Caco-2 (cell line): ENCODE measurements around the gene TENM3. TPM values are rescaled to one million over a fixed set of nuclear protein-coding genes. Genes with fewer than 3 reads are reported as not detected.
A peak's percentile ranks its signal among the peaks of the same experiment; 100 is the strongest.

Experiments
- BruUV-seq: library from RNA; stranded (reverse); fragments of 400-500 nt; replicated peaks from 2 replicates; lab custom pipeline; 2021; lab: Mats Ljungman, UMichigan
- CTCF ChIA-PET: fragments of 300-600 bp; sonication (Branson Sonifier 250); formaldehyde crosslinking; loops from one replicate; lab custom pipeline; 2022; ENCODE audit warnings: antibody characterized with exemption; lab: Charles Lee
- POLR2A ChIA-PET: fragments of 300-600 bp; sonication (Branson Sonifier 250); formaldehyde crosslinking; loops from one replicate; lab custom pipeline; 2022; ENCODE audit warnings: antibody characterized with exemption; lab: Charles Lee
- DNase-seq, 2 experiments: peaks; one replicate each; pipeline versions ENCODE4 v3.0.0 to v3.0.0-alpha.2; 2020 to 2022
- H3K27me3 ChIP-seq: replicated peaks from 2 replicates; pipeline ENCODE4 v1.6.0; 2011; ENCODE audit warnings: low read length; ENCODE audit not compliant: control insufficient read depth, insufficient read depth
- H3K36me3 ChIP-seq: 2 replicates; pipeline ENCODE4 v1.5.1; 2011; ENCODE audit warnings: low read length; ENCODE audit not compliant: control insufficient read depth, insufficient read depth
- H3K4me1 ChIP-seq: fragments of 250-450 bp; sonication (Bioruptor Pico); 2 replicates; pipeline ENCODE4 v1.5.1; 2020; ENCODE audit warnings: mild to moderate bottlenecking
- H3K4me3 ChIP-seq: 2 replicates; pipeline ENCODE4 v1.5.1; 2011; ENCODE audit warnings: low read depth, mild to moderate bottlenecking, control low read depth, low read length
- H3K9me3 ChIP-seq: fragments of 250-450 bp; sonication (Bioruptor Pico); 2 replicates; pipeline ENCODE4 v1.5.1; 2020; ENCODE audit warnings: mild to moderate bottlenecking, moderate library complexity
- H3K27ac Mint-ChIP-seq: one replicate; pipeline ENCODE4 v1.8.0; 2022; ENCODE audit warnings: mixed read lengths; ENCODE audit not compliant: unreplicated experiment
- H3K27me3 Mint-ChIP-seq: one replicate; pipeline ENCODE4 v1.8.0; 2022; ENCODE audit warnings: mixed read lengths; ENCODE audit not compliant: insufficient read depth, unreplicated experiment
- H3K36me3 Mint-ChIP-seq: one replicate; pipeline ENCODE4 v1.8.0; 2022; ENCODE audit warnings: mild to moderate bottlenecking, mixed read lengths; ENCODE audit not compliant: insufficient read depth, unreplicated experiment
- H3K4me1 Mint-ChIP-seq: one replicate; pipeline ENCODE4 v1.8.0; 2022; ENCODE audit warnings: low read depth, mixed read lengths; ENCODE audit not compliant: unreplicated experiment
- H3K4me3 Mint-ChIP-seq: one replicate; pipeline ENCODE4 v1.8.0; 2022; ENCODE audit warnings: mild to moderate bottlenecking, moderate library complexity, mixed read lengths; ENCODE audit not compliant: unreplicated experiment
- H3K9me3 Mint-ChIP-seq: one replicate; pipeline ENCODE4 v1.8.0; 2022; ENCODE audit warnings: mixed read lengths; ENCODE audit not compliant: unreplicated experiment
- intact Hi-C: fragments of 100-400 bp; cut with micrococcal nuclease; formaldehyde crosslinking; loops from one replicate; pipeline ENCODE4 v1.10.0; 2022; ENCODE audit not compliant: unreplicated experiment
- total RNA-seq: library from RNA; stranded (reverse); gene quantifications from 2 replicates; pipeline ENCODE4 v1.2.3, GENCODE V29; 2022
- TF ChIP-seq, protein P1 (sequence below), 2 experiments: fragments of 200-600 bp in 1 of 2; IDR thresholded peaks; 1 replicate in 1 of 2; 2 replicates in 1 of 2; pipeline versions ENCODE4 v1.5.1 to v1.8.0; 2011 to 2022; ENCODE audit warnings: antibody characterized with exemption in 1 of 2, control low read depth in 1 of 2, inconsistent platforms in 1 of 2, low read depth in 1 of 2, low read length in 1 of 2, mild to moderate bottlenecking in 1 of 2, moderate library complexity in 1 of 2; ENCODE audit not compliant: insufficient read depth in 1 of 2, severe bottlenecking in 1 of 2, unreplicated experiment in 1 of 2

Gene TENM3
- total RNA-seq, 1 experiment from 2014 or later: 94.7 TPM

DNA sequence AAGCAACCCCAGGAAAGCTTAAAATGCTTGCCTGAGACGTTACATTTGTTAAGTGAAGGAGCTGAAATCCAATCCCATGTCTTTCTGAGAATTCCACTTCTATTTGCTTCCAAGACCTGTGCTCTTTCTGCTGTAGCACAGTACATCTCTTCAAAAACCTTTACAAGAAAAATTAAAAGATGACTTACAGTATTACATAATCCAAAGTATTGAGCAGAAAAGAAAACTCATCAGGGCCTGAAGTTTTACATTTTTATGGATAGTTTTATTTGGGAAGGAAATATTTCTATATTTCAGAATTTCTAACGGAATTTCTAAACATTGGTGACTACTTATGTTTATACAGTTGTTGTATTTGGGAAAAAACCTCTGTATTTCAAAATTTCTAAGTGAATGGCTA lies 276.3 kb downstream of the TENM3 start:
- no peaks in the 10 kb centered on the region for H3K9me3 ChIP-seq
- POLR2A ChIA-PET: no interaction called here
- CTCF ChIA-PET: no interaction called here
- no TSS peak for BruUV-seq
- no peaks in the 10 kb centered on the region for H3K27me3 Mint-ChIP-seq
- no peaks in the 10 kb centered on the region for H3K36me3 ChIP-seq
- H3K27me3 ChIP-seq: no peaks in the 10 kb centered on the region
- H3K4me3 Mint-ChIP-seq: no peak overlapping the region
- H3K4me1 Mint-ChIP-seq: no peaks in the 10 kb centered on the region
- intact Hi-C loops: no loop called here
- no peak overlapping the region for H3K4me3 ChIP-seq
- no peaks in the 10 kb centered on the region for H3K4me1 ChIP-seq
- TF ChIP-seq, protein P1, sequence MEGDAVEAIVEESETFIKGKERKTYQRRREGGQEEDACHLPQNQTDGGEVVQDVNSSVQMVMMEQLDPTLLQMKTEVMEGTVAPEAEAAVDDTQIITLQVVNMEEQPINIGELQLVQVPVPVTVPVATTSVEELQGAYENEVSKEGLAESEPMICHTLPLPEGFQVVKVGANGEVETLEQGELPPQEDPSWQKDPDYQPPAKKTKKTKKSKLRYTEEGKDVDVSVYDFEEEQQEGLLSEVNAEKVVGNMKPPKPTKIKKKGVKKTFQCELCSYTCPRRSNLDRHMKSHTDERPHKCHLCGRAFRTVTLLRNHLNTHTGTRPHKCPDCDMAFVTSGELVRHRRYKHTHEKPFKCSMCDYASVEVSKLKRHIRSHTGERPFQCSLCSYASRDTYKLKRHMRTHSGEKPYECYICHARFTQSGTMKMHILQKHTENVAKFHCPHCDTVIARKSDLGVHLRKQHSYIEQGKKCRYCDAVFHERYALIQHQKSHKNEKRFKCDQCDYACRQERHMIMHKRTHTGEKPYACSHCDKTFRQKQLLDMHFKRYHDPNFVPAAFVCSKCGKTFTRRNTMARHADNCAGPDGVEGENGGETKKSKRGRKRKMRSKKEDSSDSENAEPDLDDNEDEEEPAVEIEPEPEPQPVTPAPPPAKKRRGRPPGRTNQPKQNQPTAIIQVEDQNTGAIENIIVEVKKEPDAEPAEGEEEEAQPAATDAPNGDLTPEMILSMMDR (IDR thresholded peaks at IDR 0.05; ENCODE audit: insufficient read depth in 1 of 2, low read depth in 1 of 2, low read length in 1 of 2, severe bottlenecking in 1 of 2, unreplicated experiment in 1 of 2): no peak
- no peak overlapping the region for H3K27ac Mint-ChIP-seq
- no peaks in the 10 kb centered on the region for H3K9me3 Mint-ChIP-seq
- DNase-seq: no peak
- peaks cover 7% of the 10 kb centered on the region for H3K36me3 Mint-ChIP-seq

DNA sequence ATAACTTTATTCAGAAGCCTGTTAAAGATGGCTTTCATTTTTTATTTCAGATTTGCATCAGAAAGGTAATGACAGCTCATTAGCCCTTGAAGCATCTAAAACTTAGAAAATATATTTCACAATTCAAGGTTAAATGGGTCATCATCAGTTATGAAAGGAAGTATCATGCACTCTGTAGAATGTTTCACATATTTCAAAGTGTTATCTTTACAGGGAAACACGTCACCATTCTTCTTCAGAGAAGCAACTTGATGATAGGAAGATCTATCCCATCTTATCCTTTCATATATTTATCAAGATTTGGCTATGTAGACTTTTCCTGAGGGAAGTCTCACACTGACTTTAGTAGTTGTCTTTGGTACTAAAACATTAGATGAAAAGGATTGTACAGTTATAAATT lies 277.8 kb downstream of the TENM3 start:
- H3K36me3 Mint-ChIP-seq: peaks cover 10% of the 10 kb centered on the region
- no peaks in the 10 kb centered on the region for H3K4me1 Mint-ChIP-seq
- no peaks in the 10 kb centered on the region for H3K9me3 Mint-ChIP-seq
- no peaks in the 10 kb centered on the region for H3K27me3 Mint-ChIP-seq
- intact Hi-C loops: no loop called here
- Histone ChIP-seq H3K4me1 (no peaks in the 10 kb centered on the region), H3K27me3 (no peaks in the 10 kb centered on the region), H3K9me3 (no peaks in the 10 kb centered on the region), H3K4me3 (no peak overlapping the region), H3K36me3 (no peaks in the 10 kb centered on the region)
- no peak for DNase-seq
- H3K4me3 Mint-ChIP-seq: no peak overlapping the region
- POLR2A ChIA-PET: no interaction called here
- TF ChIP-seq, protein P1 (IDR thresholded peaks at IDR 0.05; ENCODE audit: insufficient read depth in 1 of 2, low read depth in 1 of 2, low read length in 1 of 2, severe bottlenecking in 1 of 2, unreplicated experiment in 1 of 2): no peak
- BruUV-seq: no TSS peak
- CTCF ChIA-PET: no interaction called here
- H3K27ac Mint-ChIP-seq: no peak overlapping the region

DNA sequence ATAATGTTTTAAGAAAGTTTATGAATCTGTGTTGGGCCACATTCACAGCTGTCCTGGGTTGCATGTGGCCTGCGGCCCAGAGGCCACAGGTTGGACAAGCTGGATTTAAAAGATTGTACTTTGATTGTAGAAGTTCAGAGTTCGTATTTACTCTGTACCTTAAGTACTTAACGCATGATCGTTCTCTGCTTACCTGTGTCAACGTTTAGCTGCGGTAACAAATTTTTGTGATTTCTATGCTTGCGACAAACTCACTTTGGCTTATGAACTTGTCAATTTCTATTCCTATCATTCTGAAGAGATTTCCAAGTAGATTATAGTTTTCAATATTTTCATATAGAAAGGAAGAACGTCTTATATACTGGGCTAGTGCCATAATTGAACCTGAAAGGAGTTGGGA lies 285.6 kb downstream of the TENM3 start:
- no peak overlapping the region for H3K27ac Mint-ChIP-seq

More for the DNA sequence above, 285.6 kb downstream of the TENM3 start:
- POLR2A ChIA-PET: no interaction called here
- peak in 1 of 2 experiments; percentile 8 for DNase-seq
- Mint-ChIP-seq H3K36me3 (peaks cover 9% of the 10 kb centered on the region), H3K27me3 (no peaks in the 10 kb centered on the region), H3K9me3 (no peaks in the 10 kb centered on the region), H3K4me3 (no peak overlapping the region), H3K4me1 (peaks cover 26% of the 10 kb centered on the region)
- CTCF ChIA-PET: no interaction called here
- Histone ChIP-seq H3K9me3 (no peaks in the 10 kb centered on the region), H3K27me3 (no peaks in the 10 kb centered on the region), H3K4me3 (no peak overlapping the region), H3K4me1 (peaks cover 28% of the 10 kb centered on the region), H3K36me3 (no peaks in the 10 kb centered on the region)
- intact Hi-C loops: no loop called here
- TF ChIP-seq, protein P1 (IDR thresholded peaks at IDR 0.05; ENCODE audit: insufficient read depth in 1 of 2, low read depth in 1 of 2, low read length in 1 of 2, severe bottlenecking in 1 of 2, unreplicated experiment in 1 of 2): no peak
- BruUV-seq: no TSS peak
